Esophagus squamous epithelium (tissue), 5 donors: ENCODE data around the gene CTPS2. TPM values are rescaled to one million over a fixed set of nuclear protein-coding genes. Genes with fewer than 3 reads are reported as not detected.

ENCODE experiments used
- DNase-seq: peaks from one replicate; lab custom pipeline; 2025; lab: John Stamatoyannopoulos, UW
- H3K27ac ChIP-seq, 4 donors: fragments of 200-600 bp; sonication (generic); one replicate each; pipeline ENCODE4 v1.5.1; 2016 to 2019; ENCODE audit warnings: mild to moderate bottlenecking in 1 of 4
- H3K27me3 ChIP-seq, 4 donors: fragments of 200-600 bp; sonication (generic); 1 replicate in 3 of 4; 2 replicates in 1 of 4; pipeline versions ENCODE4 v1.5.1 to v1.6.0; 2017 to 2021; ENCODE audit warnings: antibody characterized with exemption in 1 of 4
- H3K36me3 ChIP-seq, 3 donors: fragments of 200-600 bp; sonication (generic); one replicate each; pipeline ENCODE4 v1.5.1; 2016 to 2019
- H3K4me1 ChIP-seq, 3 donors: fragments of 200-600 bp; sonication (generic); one replicate each; pipeline ENCODE4 v1.5.1; 2017 to 2019
- H3K4me3 ChIP-seq, 4 donors: fragments of 200-600 bp; sonication (generic); 1 replicate in 3 of 4; 2 replicates in 1 of 4; pipeline ENCODE4 v1.5.1; 2016 to 2019; ENCODE audit warnings: mild to moderate bottlenecking in 2 of 4, moderate library complexity in 1 of 4
- H3K9me3 ChIP-seq, 3 donors: fragments of 200-600 bp; sonication (generic); one replicate each; pipeline ENCODE4 v1.5.1; 2016 to 2019
- CTCF ChIP-seq, 6 experiments: fragments of 450-650 bp in 4 of 6; fragments of 200-600 bp in 2 of 6; sonication (generic) in 2 of 6; IDR thresholded peaks; one replicate each; pipeline ENCODE4 v1.5.1; 2016 to 2019; ENCODE audit warnings: antibody characterized with exemption in 6 of 6, mild to moderate bottlenecking in 4 of 6, moderate library complexity in 4 of 6
- POLR2A ChIP-seq, 4 donors: fragments of 450-650 bp; IDR thresholded peaks; one replicate each; pipeline ENCODE4 v1.6.1; 2017; ENCODE audit warnings: antibody characterized with exemption in 4 of 4, mild to moderate bottlenecking in 4 of 4, moderate library complexity in 3 of 4
- WGBS, 2 donors: methylation state at CpG; one replicate each; pipeline ENCODE4 v1.1.5; 2018; 5-methylcytosine and 5-hydroxymethylcytosine counted together
- intact Hi-C: fragments of 100-400 bp; cut with DNase I; formaldehyde crosslinking; loops from one replicate; pipeline ENCODE4 v1.15.0; 2022
- total RNA-seq, 4 donors: library from RNA; depleted of rRNA; stranded (reverse); fragments of >200 nt; gene quantifications; one replicate each; pipeline ENCODE4 v1.1.0, GENCODE V29; 2016
- donor health status: DM: yes; HTN: yes; CAD: no.

The CTPS2 gene
- total RNA-seq, 4 donors from 2014 or later: 4.1 to 9.7 (median 6.3) TPM

- no peak for DNase-seq
- no peak for TF ChIP-seq CTCF (IDR thresholded peaks at IDR 0.05)
- TF ChIP-seq POLR2A (IDR thresholded peaks at IDR 0.05): no peak
- H3K27me3 ChIP-seq: no peaks in the 10 kb centered on the region
- no peaks in the 10 kb centered on the region for H3K9me3 ChIP-seq
- peaks cover 0 to 3% (median 0%) of the 10 kb centered on the region in 3 donors for H3K4me1 ChIP-seq
- WGBS, 2 donors: 77 to 90% methylated on average over 8 of the region's 8 CpGs
- H3K36me3 ChIP-seq: no peaks in the 10 kb centered on the region
- H3K27ac ChIP-seq: no peak overlapping the region
- intact Hi-C loops: no loop called here
- H3K4me3 ChIP-seq: no peak overlapping the region
Observed at GRCh38 chrX:16714504-16714903, 2.0 kb upstream of the CTPS2 start.

DNA sequence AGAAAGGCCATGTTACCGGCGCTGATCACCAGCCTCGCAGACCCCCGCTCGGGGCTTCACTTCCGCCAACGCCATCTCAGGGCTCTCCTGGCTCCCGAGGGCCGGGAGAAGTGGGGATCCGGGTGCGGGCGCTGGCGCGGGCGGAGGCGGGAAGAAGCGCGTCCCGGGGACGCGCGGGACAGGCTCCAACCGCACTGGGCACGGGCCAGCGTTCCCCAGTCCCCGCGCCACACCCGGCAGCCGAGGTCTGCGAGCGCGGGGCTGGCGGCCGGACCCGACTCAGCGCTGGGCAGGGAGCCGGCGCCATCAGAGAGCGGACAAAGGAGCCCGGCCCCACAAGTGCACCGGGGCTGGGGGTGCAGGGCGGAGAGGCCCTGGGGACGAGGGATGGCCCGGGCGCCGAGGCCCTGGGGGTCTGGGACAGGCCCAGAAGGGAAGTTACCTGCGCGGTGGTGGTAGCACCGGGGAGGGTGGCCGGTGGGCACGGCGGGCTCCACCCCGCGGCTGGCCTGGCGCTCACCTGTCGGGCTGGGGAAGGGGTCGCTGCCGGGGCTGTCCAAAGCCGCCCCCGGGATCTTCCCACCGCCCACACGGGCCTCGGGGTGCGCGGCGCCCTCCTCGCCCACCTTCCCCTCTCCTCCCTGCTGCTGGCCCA lies 449 bp downstream of the CTPS2 start:
- intact Hi-C loops: no loop called here
- no peak for TF ChIP-seq CTCF (IDR thresholded peaks at IDR 0.05)
- TF ChIP-seq POLR2A (IDR thresholded peaks at IDR 0.05): no peak
- WGBS, 2 donors: 6% methylated on average over 10 of the region's 67 CpGs; no CpG with 5 or more reads in 1 of the 2 donors
- no peak for DNase-seq
- H3K4me1 ChIP-seq: peaks cover 0 to 3% (median 0%) of the 10 kb centered on the region in 3 donors
- H3K27ac ChIP-seq: peak overlapping the region; percentile 75 to 90 (median 86)
- H3K27me3 ChIP-seq: no peaks in the 10 kb centered on the region
- peak overlapping the region; percentile 57 to 73 (median 71) for H3K4me3 ChIP-seq
- H3K36me3 ChIP-seq: peaks cover 0 to 7% (median 0%) of the 10 kb centered on the region in 3 donors
- no peaks in the 10 kb centered on the region for H3K9me3 ChIP-seq

DNA sequence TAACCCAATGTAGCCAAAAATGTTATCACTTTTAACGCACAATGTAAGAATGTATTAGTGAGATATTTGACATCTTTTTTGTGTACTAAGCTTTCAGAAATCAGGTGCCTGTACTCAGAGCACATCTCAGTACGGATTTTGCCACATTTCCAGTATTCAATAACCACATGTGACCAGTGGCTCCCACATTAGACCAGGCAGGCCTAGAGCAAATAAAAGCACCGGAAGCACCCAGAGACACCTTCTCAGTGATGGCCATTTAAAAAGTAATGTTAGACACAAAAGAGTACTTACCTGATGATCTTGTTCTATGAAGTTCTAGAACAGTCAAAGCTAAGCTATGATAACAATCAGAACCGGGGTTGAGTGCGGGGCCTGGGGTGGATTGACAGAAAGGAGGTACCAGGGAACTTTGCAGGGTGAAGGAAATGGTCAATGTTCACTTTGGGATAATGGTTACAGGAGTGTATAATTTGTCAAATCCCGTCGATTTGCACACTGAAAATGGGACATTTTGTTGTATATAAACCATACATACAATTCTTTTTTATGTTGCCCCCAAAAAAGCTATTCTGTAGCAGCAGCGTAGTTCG lies 1.2 kb downstream of the CTPS2 start:
- Histone ChIP-seq H3K27ac (peak overlapping the region; percentile 75 to 90 (median 86)), H3K4me3 (peak overlapping the region; percentile 57 to 73 (median 71)), H3K36me3 (peaks cover 0 to 7% (median 0%) of the 10 kb centered on the region in 3 donors), H3K27me3 (no peaks in the 10 kb centered on the region), H3K4me1 (peaks cover 0 to 3% (median 0%) of the 10 kb centered on the region in 3 donors), H3K9me3 (no peaks in the 10 kb centered on the region)
- intact Hi-C loops: no loop called here
- DNase-seq: no peak
- WGBS, 2 donors: 24 to 50% methylated on average over 7 to 9 of the region's 9 CpGs
- TF ChIP-seq CTCF (IDR thresholded peaks at IDR 0.05) (no peak), POLR2A (IDR thresholded peaks at IDR 0.05) (no peak)

DNA sequence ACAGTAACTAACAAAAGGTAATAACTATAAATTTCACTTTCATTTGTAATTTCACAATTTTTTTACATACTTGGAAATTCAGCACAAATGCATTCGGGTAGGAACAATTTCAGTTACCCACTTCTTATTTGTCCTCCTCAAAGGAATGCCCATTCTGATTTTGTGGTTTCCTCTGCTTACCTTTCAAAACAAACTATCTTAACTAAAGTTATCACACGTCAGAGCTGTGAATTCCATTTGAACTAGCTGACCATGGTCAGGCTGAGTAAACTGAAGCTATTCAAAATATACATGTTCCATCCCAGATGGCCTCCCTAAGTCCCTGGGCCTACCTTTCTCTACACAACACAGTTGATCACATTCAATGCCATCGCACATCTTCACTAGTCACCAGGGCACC lies 4.5 kb downstream of the CTPS2 start:
- Histone ChIP-seq H3K36me3 (peaks cover 0 to 7% (median 0%) of the 10 kb centered on the region in 3 donors), H3K4me3 (no peak overlapping the region), H3K4me1 (peaks cover 0 to 3% (median 0%) of the 10 kb centered on the region in 3 donors), H3K27me3 (no peaks in the 10 kb centered on the region), H3K27ac (no peak overlapping the region), H3K9me3 (no peaks in the 10 kb centered on the region)
- intact Hi-C loops: no loop called here
- TF ChIP-seq POLR2A (IDR thresholded peaks at IDR 0.05): no peak
- TF ChIP-seq CTCF (IDR thresholded peaks at IDR 0.05): no peak
- 77 to 78% methylated on average over 3 of the region's 3 CpGs for WGBS, 2 donors
- no peak for DNase-seq

DNA sequence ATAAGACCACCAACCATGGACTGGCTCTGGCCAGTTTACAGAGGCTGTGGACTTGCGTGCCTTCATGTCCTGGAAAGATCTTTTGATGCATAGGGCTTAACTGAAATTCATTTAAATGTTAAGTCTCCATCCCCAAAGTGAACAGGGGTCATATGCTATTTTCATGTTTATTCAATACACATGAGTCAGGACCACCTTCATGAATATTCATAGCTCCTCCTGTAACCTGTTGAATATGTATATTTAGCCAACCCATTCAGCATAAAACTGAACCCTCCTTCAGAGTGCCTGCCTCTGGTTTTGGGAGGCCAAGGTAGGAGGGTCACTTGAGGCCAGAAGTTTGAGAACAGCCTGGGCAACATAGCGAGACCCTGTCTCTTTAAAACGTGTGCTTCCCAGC lies 7.1 kb downstream of the CTPS2 start:
- Histone ChIP-seq H3K27ac (no peak overlapping the region), H3K27me3 (no peaks in the 10 kb centered on the region), H3K9me3 (no peaks in the 10 kb centered on the region), H3K4me3 (no peak overlapping the region), H3K4me1 (no peaks in the 10 kb centered on the region), H3K36me3 (peaks cover 0 to 7% (median 0%) of the 10 kb centered on the region in 3 donors)
- no peak for DNase-seq
- TF ChIP-seq CTCF (IDR thresholded peaks at IDR 0.05) (no peak), POLR2A (IDR thresholded peaks at IDR 0.05) (no peak)
- intact Hi-C loops: no loop called here
- 93% methylated on average over 1 of the region's 3 CpGs; no CpG with 5 or more reads in 1 of the 2 donors for WGBS, 2 donors
